Sigmoid colon (tissue), 7 donors: ENCODE results near the gene TMED9. TPM values are rescaled to one million over a fixed set of nuclear protein-coding genes. Genes with fewer than 3 reads are reported as not detected.

Experiments used
- DNase-seq: peaks from one replicate; pipeline ENCODE4 v3.0.0-alpha.2; 2019
- H3K27ac ChIP-seq, 4 donors: fragments of 200-600 bp; sonication (generic); one replicate each; pipeline ENCODE4 v1.5.1; 2016 to 2019; ENCODE audit warnings: mild to moderate bottlenecking in 1 of 4
- H3K27me3 ChIP-seq, 3 donors: fragments of 200-600 bp; sonication (generic); one replicate each; pipeline ENCODE4 v1.5.1; 2019; ENCODE audit warnings: mild to moderate bottlenecking in 1 of 3
- H3K36me3 ChIP-seq, 4 donors: fragments of 200-600 bp; sonication (generic); one replicate each; pipeline ENCODE4 v1.5.1; 2016 to 2019
- H3K4me1 ChIP-seq, 4 donors: fragments of 200-600 bp; sonication (generic); one replicate each; pipeline ENCODE4 v1.5.1; 2017 to 2019
- H3K4me3 ChIP-seq, 4 donors: fragments of 200-600 bp; sonication (generic); one replicate each; pipeline ENCODE4 v1.5.1; 2017 to 2019; ENCODE audit warnings: mild to moderate bottlenecking in 2 of 4, moderate library complexity in 1 of 4
- H3K9me3 ChIP-seq, 4 donors: fragments of 200-600 bp in 3 of 4; sonication (generic) in 3 of 4; one replicate each; pipeline versions ENCODE4 v1.5.1 to v1.6.1; 2013 to 2019
- CTCF ChIP-seq, 4 experiments: fragments of 450-650 bp in 3 of 4; fragments of 200-600 bp in 1 of 4; IDR thresholded peaks; one replicate each; pipeline ENCODE4 v1.5.1; 2016 to 2019; ENCODE audit warnings: antibody characterized with exemption in 4 of 4, mild to moderate bottlenecking in 3 of 4, moderate library complexity in 2 of 4
- EP300 ChIP-seq, 4 donors: sonication (generic); formaldehyde crosslinking; IDR thresholded peaks; one replicate each; pipeline ENCODE4 v1.6.1; 2017; ENCODE audit warnings: antibody characterized with exemption in 4 of 4
- POLR2A ChIP-seq, 2 donors: fragments of 450-650 bp; IDR thresholded peaks; one replicate each; pipeline ENCODE4 v1.6.1; 2016; ENCODE audit warnings: antibody characterized with exemption in 2 of 2, mild to moderate bottlenecking in 2 of 2, moderate library complexity in 2 of 2
- POLR2AphosphoS5 ChIP-seq, 4 donors: sonication (generic); formaldehyde crosslinking; IDR thresholded peaks; one replicate each; pipeline ENCODE4 v1.6.1; 2017; ENCODE audit warnings: antibody characterized with exemption in 4 of 4
- WGBS, 2 donors: extraction: QIAGEN DNeasy Blood & Tissue Kit; methylation state at CpG; one replicate each; pipeline ENCODE4 v1.1.7; 2013; 5-methylcytosine and 5-hydroxymethylcytosine counted together
- intact Hi-C: fragments of 100-400 bp; cut with DNase I; formaldehyde crosslinking; loops from one replicate; pipeline ENCODE4 v1.15.1; 2023
- polyA plus RNA-seq, 3 donors: library from polyadenylated mRNA; stranded (reverse); fragments of 200-250 nt; gene quantifications; one replicate each; pipeline ENCODE4 v1.2.3, GENCODE V29; 2013
- total RNA-seq, 4 donors: library from RNA; depleted of rRNA; stranded (reverse); fragments of >200 nt; gene quantifications; one replicate each; pipeline ENCODE4 v1.1.0, GENCODE V29; 2016
- donor health status: healthy with polysubstance abuse.
- donor health status: Bipolar disorder and iron deficiency.
- donor health status: healthy.

Gene TMED9
- total and polyA plus RNA-seq, 7 donors: 37.2 to 221 (median 56.8) TPM

- WGBS, 2 donors: 13 to 17% methylated on average over 8 of the region's 8 CpGs
- no peak for TF ChIP-seq CTCF (IDR thresholded peaks at IDR 0.05)
- TF ChIP-seq POLR2AphosphoS5 (IDR thresholded peaks at IDR 0.05): no peak
- Histone ChIP-seq H3K9me3 (no peaks in the 10 kb centered on the region), H3K27ac (peak overlapping the region in 3 of 4 donors; percentile 72 to 82 (median 79)), H3K4me1 (peaks cover 0 to 20% (median 17%) of the 10 kb centered on the region in 4 donors), H3K4me3 (peak overlapping the region; percentile 64 to 97 (median 91)), H3K36me3 (peaks cover 11 to 34% (median 27%) of the 10 kb centered on the region in 4 donors), H3K27me3 (peaks cover 0 to 27% (median 0%) of the 10 kb centered on the region in 3 donors)
- no peak for DNase-seq
- intact Hi-C loops: loop anchor here (2.0 kb wide), 1 partner anchor 39 kb away; no protein-coding TSS in a partner anchor
Observed at GRCh38 chr5:177591690-177592009, 353 bp upstream of the TMED9 start.

- intact Hi-C loops: loop anchor here (2.0 kb wide), 1 partner anchor 40 kb away; no protein-coding TSS in a partner anchor
- H3K36me3 ChIP-seq: peaks cover 11 to 36% (median 27%) of the 10 kb centered on the region in 4 donors
- H3K27ac ChIP-seq: peak overlapping the region in 2 of 4 donors; percentile 79 to 82
- peaks cover 0 to 20% (median 17%) of the 10 kb centered on the region in 4 donors for H3K4me1 ChIP-seq
- peak overlapping the region; percentile 64 to 97 (median 91) for H3K4me3 ChIP-seq
- TF ChIP-seq POLR2A (IDR thresholded peaks at IDR 0.05) (no peak), POLR2AphosphoS5 (IDR thresholded peaks at IDR 0.05) (no peak), EP300 (IDR thresholded peaks at IDR 0.05) (no peak), CTCF (IDR thresholded peaks at IDR 0.05) (no peak)
- DNase-seq: peak; percentile 43
- 67 to 85% methylated on average over 13 of the region's 13 CpGs for WGBS, 2 donors
- H3K9me3 ChIP-seq: no peaks in the 10 kb centered on the region
- peaks cover 0 to 27% (median 0%) of the 10 kb centered on the region in 3 donors for H3K27me3 ChIP-seq
Observed at GRCh38 chr5:177592905-177593304, 902 bp downstream of the TMED9 start.

- H3K9me3 ChIP-seq: no peaks in the 10 kb centered on the region
- 82 to 88% methylated on average over 3 of the region's 3 CpGs for WGBS, 2 donors
- DNase-seq: peak; percentile 5
Observed at GRCh38 chr5:177593511-177593910, 1.5 kb downstream of the TMED9 start.

GRCh38 chr5:177594071-177594470 lies 2.1 kb downstream of the TMED9 start:
- WGBS, 2 donors: 92 to 94% methylated on average over 8 of the region's 8 CpGs
- TF ChIP-seq POLR2A (IDR thresholded peaks at IDR 0.05) (no peak), CTCF (IDR thresholded peaks at IDR 0.05) (no peak), EP300 (IDR thresholded peaks at IDR 0.05) (no peak), POLR2AphosphoS5 (IDR thresholded peaks at IDR 0.05) (no peak)
- intact Hi-C loops: no loop called here
- peaks cover 0 to 18% (median 0%) of the 10 kb centered on the region in 3 donors for H3K27me3 ChIP-seq
- no peaks in the 10 kb centered on the region for H3K9me3 ChIP-seq
- H3K36me3 ChIP-seq: peaks cover 11 to 36% (median 27%) of the 10 kb centered on the region in 4 donors
- H3K4me3 ChIP-seq: no peak overlapping the region
- peaks cover 0 to 22% (median 18%) of the 10 kb centered on the region in 4 donors for H3K4me1 ChIP-seq
- H3K27ac ChIP-seq: no peak overlapping the region
- peak; percentile 4 for DNase-seq

More at GRCh38 chr5:177593511-177593910, 1.5 kb downstream of the TMED9 start:
- intact Hi-C loops: loop anchor here (2.0 kb wide), 1 partner anchor 41 kb away; no protein-coding TSS in a partner anchor
- peaks cover 11 to 36% (median 27%) of the 10 kb centered on the region in 4 donors for H3K36me3 ChIP-seq
- peaks cover 0 to 23% (median 0%) of the 10 kb centered on the region in 3 donors for H3K27me3 ChIP-seq
- no peak overlapping the region for H3K4me3 ChIP-seq
- H3K27ac ChIP-seq: no peak overlapping the region
- peaks cover 0 to 20% (median 17%) of the 10 kb centered on the region in 4 donors for H3K4me1 ChIP-seq
- TF ChIP-seq POLR2A (IDR thresholded peaks at IDR 0.05): no peak
- no peak for TF ChIP-seq CTCF (IDR thresholded peaks at IDR 0.05)
- TF ChIP-seq EP300 (IDR thresholded peaks at IDR 0.05): no peak
- TF ChIP-seq POLR2AphosphoS5 (IDR thresholded peaks at IDR 0.05): no peak
